Measurements from ENCODE around the gene CDH4. TPM values are rescaled to one million over a fixed set of nuclear protein-coding genes. Genes with fewer than 3 reads are reported as not detected.

CDH4 gene
- total and polyA plus RNA-seq, 2 of the 4 experiments (the other 2 are of a cell fraction), result 1.6 to 3.5 TPM

- H3K79me1 ChIP-seq (ENCODE audit: low read depth in 1 of 2, low read length in 2 of 2), result no peaks in the 10 kb centered on the region
- H4K20me1 ChIP-seq (ENCODE audit: insufficient read depth, low read length), result no peaks in the 10 kb centered on the region
- H3K9ac ChIP-seq (ENCODE audit: low read depth, low read length), result no peak overlapping the region
- no peak overlapping the region for H3K23ac ChIP-seq (ENCODE audit: low read depth, low read length)
- H3K4ac ChIP-seq (ENCODE audit: low read depth, low read length), result no peak overlapping the region
- no peak for ATAC-seq (ENCODE audit: low read depth)
- no peak overlapping the region for H3K56ac ChIP-seq (ENCODE audit: extremely low read depth, insufficient read depth, low read length)
- H3K14ac ChIP-seq (replicated peaks; ENCODE audit: low read depth, low read length), result no peak overlapping the region
- no peak overlapping the region for H3K27ac ChIP-seq (ENCODE audit: insufficient read depth, low read length)
- peak overlapping the region; percentile 2 for H2AFZ ChIP-seq (replicated peaks; ENCODE audit: low read length, poor library complexity)
- no peak overlapping the region for H4K91ac ChIP-seq (ENCODE audit: insufficient read depth, low read depth, low read length)
- no peak overlapping the region for H2BK120ac ChIP-seq (ENCODE audit: low read depth, low read length)
- H3K27me3 ChIP-seq (ENCODE audit: control insufficient read depth, insufficient read depth, low read length), result no peaks in the 10 kb centered on the region
- 67% methylated on average over 3 of the region's 12 CpGs; no CpG with 5 or more reads in 1 of the 2 experiments for whole genome bisulfite sequencing, 2 experiments (ENCODE audit: extremely low coverage in 2 of 2, insufficient read length in 1 of 2)
- H2BK20ac ChIP-seq (ENCODE audit: low read depth, low read length), result no peak overlapping the region
- ChIA-PET CTCF (no interaction called here), POLR2A (ENCODE audit: unreplicated experiment) (no interaction called here)
- in situ Hi-C loops (cut with MboI; ENCODE audit: low sequenced_read_pairs), result no loop called here
- BruUV-seq (replicated peaks), result no TSS peak
- H2AK9ac ChIP-seq (replicated peaks; ENCODE audit: low read depth, low read length, poor library complexity), result no peak overlapping the region
- DNase-seq, result no peak
- H2BK5ac ChIP-seq (ENCODE audit: low read depth, low read length, poor library complexity, severe bottlenecking), result no peak overlapping the region
- dilution Hi-C loops (cut with HindIII; ENCODE audit: low sequenced_read_pairs, unreplicated experiment), result no loop called here
- no peaks in the 10 kb centered on the region for H3K4me1 ChIP-seq (ENCODE audit: control insufficient read depth, insufficient read depth, low read length)
- H3K9me1 ChIP-seq (ENCODE audit: insufficient read depth, low read length), result no peaks in the 10 kb centered on the region
- H3K18ac ChIP-seq (ENCODE audit: low read depth, low read length), result no peak overlapping the region
- no peak overlapping the region for H2AK5ac ChIP-seq (ENCODE audit: low read depth, low read length)
- no peak overlapping the region for H3K4me2 ChIP-seq (ENCODE audit: low read depth, low read length)
- no peaks in the 10 kb centered on the region for H3K36me3 ChIP-seq (ENCODE audit: control insufficient read depth, insufficient read depth, low read length)
- H3K9me3 ChIP-seq (ENCODE audit: control insufficient read depth, insufficient read depth, low read length), result peaks cover 9% of the 10 kb centered on the region; the same call in 1 of the 2 replicates
- H2BK15ac ChIP-seq (ENCODE audit: low read depth, low read length), result no peak overlapping the region
- intact Hi-C loops (cut with micrococcal nuclease), result no loop called here
- TF ChIP-seq NFE2L2 (IDR thresholded peaks at IDR 0.05; ENCODE audit: low read depth, low read length), result no peak
- no peak for TF ChIP-seq RCOR1 (IDR thresholded peaks at IDR 0.05; ENCODE audit: insufficient replicate concordance, low read length)
- no peak for TF ChIP-seq MAZ (IDR thresholded peaks at IDR 0.05; ENCODE audit: borderline replicate concordance, low read depth, low read length)
- no peak for TF ChIP-seq BHLHE40 (IDR thresholded peaks at IDR 0.05; ENCODE audit: low read depth, low read length)
- no peak for TF ChIP-seq RFX5 (IDR thresholded peaks at IDR 0.05; ENCODE audit: low read depth, low read length)
- no peak for TF ChIP-seq USF2 (IDR thresholded peaks at IDR 0.05; ENCODE audit: low read depth, low read length)
- no peak for TF ChIP-seq RAD21 (IDR thresholded peaks at IDR 0.05; ENCODE audit: low read length)
- TF ChIP-seq FOS (IDR thresholded peaks at IDR 0.05; ENCODE audit: low read depth, low read length), result no peak
- no peak overlapping the region for H4K5ac ChIP-seq (ENCODE audit: low read depth, low read length)
- no peak overlapping the region for H3K4me3 ChIP-seq (ENCODE audit: insufficient read depth, low read depth, low read length)
- H4K8ac ChIP-seq (ENCODE audit: low read depth in 2 of 2, low read length in 2 of 2), result no peak overlapping the region
These were observed 441.1 kb downstream of the CDH4 start for GRCh38 chr20:61693055-61693600.

Measured in IMR-90 (cell line).